Measurements from ENCODE around the gene STON2.
"Not testable (repeated sequence)": the region's sequence is repeated elsewhere in the genome, so short reads cannot be mapped to it uniquely, and the experiment has no call there.

Gene STON2

DNA sequence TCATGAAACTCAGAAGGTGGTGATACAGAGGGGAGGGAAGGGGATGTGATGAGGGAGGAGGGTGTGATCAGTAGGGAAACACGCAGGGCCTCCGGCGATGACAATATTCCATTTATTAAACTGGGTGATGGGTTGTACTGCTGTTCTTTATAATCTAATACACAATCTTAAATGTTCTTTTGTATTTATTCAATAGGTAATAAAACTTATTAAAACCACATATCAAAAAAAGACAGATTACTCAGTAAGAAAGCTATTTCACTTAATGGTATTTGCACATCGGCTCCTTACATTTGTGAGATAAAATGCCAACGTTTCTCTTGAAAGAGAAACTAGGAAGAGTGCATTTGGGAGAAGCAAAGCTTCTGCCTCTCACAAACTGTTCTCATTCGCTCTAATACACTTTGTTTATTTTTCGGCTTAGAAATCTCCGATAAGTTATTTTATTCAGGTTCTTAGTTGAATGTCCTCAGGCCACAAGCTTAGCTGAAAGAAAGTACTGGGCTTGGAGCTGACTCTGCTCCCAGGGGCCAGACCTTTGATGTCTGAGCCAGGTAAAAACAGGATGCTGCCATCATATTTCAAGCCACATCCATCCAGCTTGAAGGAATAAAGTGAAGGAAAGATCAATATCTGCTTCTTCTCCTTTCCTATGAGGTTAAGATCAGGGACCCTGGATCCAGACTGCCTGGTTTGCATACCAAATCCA is 17.5 kb downstream of the STON2 start:
- DNase-seq (ENCODE audit: low read depth) = no peak

DNA sequence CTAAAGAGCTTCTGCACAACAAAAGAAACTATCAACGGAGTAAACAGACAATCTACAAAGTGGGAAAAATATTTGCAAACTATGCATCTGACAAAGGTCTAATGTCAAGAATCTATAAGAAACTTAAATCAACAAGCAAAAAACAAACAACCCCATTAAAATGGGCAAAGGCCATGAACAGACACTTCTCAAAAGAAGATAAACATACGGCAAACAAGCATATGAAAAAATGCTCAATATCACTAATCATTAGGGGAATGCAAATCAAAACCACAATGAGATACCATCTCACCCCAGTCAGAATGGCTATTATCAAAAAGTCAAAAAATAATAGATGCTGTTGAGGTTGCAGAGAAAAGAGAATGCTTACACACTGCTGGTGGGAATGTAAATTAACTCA is 20.1 kb downstream of the STON2 start:
- DNase-seq (ENCODE audit: low read depth) = not testable (repeated sequence)

DNA sequence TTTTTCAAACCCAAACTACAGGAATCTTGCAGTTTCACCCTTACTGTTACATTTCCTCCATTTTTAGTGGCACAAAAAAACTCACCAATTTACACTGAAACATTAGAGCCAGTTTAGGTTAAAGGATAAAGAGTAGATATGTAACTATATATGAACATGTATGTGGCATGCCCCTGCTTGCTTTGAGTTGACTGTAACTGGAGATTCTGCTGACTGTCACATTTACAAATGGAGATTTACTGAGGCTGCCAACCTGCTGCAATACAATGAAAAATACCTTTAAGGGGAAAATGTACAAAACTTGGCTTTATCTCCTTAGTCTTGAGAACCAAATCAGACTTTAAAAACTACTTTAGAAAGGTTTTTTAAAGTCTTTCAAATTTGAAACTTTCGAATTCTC is 28.3 kb downstream of the STON2 start:
- DNase-seq (ENCODE audit: low read depth) = no peak

DNA sequence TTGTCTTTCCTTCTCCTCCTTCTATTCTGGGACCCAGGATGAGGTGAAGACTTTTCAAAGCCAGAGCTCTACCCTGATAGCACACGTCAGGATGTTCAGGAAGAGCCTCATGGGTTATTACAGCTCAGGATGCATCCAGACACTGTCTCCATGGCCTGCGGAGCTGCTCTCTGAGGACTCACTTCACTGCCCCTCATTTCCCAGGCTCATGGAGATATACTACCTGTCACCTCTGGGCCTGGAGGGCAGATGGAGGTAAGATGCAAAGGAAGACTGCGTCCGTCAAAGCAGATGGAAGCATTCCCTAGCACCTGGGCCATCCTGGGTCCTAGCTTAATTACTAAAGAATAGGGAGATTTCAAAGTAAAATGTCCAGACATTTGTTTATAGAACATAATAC is 32.6 kb downstream of the STON2 start:
- DNase-seq (ENCODE audit: low read depth) = no peak

DNA sequence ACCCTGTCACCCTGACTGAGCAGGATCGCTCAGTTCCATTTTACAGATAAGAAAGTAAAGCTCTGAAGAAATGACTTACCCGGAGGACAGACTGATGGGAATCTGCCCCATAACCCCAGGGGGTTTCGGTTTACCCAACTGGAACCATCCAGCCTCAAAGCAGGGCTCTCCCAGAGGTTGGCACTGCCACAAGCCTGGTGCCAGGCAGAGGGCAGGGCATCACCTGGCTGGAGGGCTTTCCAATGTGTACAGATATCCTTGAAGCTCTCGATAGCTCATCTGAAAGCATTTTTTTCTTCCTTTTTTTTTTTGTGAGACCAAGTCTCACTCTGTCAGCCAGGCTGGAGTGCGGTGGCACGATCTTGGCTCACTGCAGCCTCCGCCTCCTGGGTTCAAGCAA is 33.2 kb downstream of the STON2 start:
- no peak for DNase-seq (ENCODE audit: low read depth)

DNA sequence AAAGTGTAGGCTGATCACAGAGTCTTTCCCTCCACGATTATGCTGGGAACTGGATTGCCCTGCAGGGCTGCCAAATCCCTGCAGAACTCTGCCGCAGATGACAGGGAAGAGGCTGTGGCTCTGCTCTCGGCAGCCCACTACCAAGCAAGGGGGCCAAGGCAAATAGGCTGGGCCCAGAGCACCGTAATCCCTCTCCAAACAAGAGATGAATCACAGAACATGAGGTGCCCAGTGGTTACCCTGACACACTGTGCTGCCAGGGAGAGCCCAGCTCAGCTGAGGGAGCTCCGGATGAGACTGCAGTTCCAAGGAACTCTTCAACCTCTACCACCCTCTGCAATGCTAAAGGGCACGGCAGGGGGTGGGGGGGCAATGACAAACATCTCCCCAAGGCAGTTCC is 33.9 kb downstream of the STON2 start:
- no peak for DNase-seq (ENCODE audit: low read depth)

DNA sequence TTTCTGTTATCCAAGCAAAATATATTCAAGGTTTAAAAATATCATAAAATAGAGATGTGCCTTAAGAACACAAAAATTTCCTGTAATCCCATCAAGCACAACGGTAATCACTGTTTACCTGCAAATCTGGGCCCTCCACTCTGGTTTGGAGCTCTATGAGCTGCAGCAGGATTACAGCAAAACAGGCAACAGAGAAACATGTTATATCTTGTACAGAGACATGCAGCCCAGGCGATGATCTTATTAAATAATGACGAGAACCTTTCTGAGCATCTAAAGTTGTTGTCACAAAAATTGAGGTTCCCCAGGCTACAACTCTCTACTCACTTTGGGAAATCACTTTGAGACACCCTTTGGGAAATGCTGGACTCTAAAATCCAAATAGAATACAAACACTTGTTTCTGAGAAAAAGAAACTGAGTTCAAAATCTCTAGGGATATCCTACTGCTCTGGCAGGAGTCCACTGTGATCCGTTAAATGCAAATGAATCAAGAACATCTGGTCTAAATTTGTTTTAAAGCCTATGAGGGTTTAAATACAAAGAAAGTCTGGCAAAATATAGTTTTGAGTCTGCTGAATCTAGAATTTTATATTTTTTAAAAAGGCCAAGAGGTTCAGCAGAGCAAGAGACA is 36.3 kb downstream of the STON2 start:
- no peak for DNase-seq (ENCODE audit: low read depth)

DNA sequence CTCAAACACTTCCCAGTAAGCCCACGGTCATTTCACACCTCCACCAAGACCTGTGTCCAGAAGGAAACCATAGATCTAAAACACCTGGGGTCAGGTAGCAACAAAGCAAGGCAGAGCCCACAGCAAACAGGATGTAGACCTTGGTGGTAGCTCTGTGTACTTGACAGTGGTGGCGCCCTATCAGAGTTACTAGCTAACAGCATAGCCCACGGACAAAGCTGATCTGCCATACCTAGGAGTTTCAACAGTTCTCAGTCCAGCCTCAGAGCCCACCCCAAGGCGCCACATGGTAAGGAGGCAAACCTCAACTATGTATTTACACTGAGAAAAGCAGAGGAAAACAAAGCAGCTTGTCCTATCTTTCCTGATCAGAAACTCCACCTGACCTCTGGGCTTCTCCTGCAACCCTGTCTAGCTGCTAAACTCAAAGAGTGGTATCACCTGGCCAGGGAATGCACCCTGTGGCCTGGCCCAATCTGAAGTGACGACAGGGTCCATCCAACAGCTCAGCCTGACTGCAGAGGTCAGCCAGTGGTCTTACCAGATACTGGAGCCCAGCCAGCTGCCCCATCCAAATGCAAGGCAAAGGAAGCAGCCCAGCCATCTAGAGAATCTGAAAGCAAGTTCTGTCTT is 46.3 kb downstream of the STON2 start:
- no peak for DNase-seq (ENCODE audit: low read depth)

DNA sequence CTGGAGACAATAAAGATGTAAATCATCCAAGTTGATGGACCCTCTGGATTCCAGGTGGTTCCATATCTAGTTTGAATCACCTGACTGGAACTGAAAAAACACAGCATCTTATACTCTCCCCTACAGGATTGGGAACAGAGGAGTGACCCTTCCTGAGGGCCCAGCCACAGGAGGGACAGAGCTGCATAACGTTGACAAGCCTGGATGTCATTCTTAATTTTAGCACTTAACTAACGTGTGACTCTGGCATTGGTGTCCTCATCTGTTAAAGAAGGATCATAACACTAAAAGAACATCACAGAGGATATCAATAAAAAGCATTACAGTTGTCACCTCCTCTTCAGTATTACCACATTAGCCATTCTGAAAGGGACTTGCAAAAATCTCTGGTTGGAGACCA is 47.7 kb downstream of the STON2 start:
- no peak for DNase-seq (ENCODE audit: low read depth)

DNA sequence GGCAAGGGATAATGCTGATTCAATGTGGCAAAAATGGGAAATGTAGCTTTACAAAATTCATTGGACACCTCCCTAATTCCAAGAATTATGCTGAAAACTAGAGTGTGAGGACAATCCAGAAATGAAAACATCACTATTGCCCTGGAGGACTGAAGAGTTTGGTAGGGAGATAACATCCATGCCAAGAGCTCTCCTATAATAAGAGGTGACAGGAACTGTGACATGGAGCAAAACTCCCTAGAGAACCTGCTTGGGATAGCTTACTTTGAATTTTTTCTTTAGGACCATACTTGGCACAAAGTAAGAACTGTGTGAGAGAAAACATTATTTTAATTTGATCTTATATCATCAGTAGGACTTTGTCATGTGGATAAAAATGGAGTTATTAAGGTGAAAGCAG is 48.9 kb downstream of the STON2 start:
- no peak for DNase-seq (ENCODE audit: low read depth)

DNA sequence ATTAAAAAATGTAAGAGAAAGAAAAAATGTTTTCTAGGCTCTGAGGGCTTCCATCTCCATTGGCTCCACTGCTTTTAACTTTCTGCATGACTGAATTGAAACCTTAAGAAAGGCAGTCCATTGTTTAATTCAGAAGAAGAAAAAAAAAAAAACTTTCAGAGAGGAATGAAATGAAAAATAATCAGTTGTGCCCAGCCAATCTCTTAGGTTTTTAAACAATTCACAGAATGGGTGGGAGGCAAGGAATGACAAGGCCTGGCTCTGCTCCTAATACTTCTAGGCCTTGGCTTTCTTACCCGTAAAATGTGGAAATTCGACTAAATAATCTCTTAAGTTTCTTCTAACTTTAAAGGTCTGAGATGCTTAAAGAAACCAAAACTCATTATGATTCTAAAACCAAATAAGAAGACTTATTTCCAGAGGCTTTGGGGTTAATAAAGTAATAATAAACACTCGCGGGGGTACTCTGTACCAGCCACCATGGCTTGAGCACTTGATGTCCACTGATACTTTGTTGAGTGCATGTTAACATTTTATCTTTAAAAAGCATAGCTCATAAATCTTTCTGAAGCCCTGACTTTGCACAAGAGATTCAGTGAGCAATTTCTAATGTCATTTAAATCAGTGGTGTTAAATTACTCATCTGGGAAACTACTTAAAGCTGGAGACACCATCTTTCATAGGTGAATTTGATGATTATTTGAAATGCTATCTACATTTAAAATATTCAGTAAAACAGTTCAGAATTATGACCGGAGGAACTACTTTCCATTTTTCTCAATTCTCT is 49.6 kb downstream of the STON2 start:
- no peak for DNase-seq (ENCODE audit: low read depth)

DNA sequence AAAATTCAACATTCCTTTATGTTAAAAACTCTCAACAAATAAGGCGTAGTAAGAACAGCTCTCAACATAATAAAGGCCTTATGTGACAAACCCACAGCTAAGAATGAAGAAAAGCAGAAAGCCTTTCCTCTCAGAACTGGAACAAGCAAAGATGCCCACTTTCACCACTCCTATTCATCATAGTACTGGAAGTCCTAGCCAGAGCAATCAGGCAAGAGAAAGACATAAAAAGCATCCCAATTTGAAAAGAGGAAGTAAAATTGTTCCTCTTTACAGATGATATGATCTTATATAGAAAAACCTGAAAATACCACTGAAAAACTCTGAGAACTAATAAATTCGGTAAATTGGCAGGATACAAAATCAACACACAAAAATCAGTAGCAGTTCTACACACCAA is 52.1 kb downstream of the STON2 start:
- no peak for DNase-seq (ENCODE audit: low read depth)

DNA sequence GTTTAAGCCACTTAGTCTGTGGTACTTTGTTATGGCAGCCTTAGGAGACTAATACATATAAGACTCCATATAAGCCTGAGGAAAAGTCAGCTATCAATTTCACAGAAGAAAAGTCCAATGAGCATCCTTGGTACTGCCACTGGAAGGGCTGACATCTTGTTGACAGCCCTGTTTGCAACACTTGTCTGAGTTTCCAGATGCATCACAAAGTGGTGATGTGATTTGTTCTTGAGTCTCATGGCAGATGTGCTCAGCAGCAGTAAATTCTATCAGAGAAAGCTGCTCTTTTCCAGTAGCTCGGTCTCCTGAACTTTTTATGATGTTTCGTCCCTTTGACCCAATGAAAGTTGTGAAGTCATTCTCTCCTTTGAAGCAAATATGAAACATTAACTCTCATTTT is 54.3 kb downstream of the STON2 start:
- no peak for DNase-seq (ENCODE audit: low read depth)

DNA sequence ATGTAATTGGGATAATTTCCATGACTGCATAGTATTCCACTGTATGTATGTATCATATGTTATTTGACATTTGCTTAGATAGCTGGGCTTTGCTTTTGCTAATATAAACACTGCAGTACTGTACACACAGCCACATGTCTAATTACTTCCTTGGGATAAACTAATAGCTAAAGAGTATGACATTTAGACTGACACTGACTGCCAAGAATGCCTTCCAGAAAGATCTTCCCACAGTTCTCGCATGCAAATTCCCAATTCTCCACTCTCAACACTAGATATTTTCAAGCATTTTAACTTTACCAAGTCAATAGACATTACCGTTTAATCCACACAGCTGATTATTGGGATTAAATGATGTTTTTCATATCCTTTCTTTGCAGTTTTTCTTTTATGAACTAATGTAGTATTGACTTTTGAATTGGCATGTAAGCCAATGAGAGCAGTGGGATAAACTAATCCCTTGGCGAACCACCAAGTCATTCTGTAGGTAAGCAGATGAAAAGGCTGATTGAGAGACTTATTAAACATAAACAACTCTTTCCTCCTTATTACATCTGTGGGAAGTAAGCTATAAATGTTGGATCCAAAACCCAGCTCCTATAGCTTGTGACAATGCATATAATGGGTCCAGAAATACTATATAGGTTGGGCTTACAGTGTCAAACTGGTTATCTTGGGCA is 55.5 kb downstream of the STON2 start:
- DNase-seq (ENCODE audit: low read depth) = no peak

DNA sequence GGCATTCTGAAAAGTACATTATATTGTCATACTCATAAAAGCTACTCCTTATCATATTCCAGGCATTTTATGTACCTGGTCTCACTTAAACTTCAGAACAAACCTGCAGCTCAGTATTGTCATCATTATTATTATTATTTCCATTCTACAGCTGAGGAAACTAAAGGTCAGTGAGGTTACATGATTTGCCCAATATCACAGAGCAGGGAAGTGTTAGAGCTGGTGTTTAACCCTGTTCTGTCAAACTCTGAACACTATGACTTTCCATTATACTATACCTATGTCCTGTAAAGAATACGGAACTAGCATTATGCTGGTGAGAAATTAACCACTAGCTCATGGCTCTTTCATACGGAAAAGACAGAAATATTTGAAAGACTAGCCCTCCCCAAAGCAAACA is 56.4 kb downstream of the STON2 start:
- DNase-seq (ENCODE audit: low read depth) = no peak

DNA sequence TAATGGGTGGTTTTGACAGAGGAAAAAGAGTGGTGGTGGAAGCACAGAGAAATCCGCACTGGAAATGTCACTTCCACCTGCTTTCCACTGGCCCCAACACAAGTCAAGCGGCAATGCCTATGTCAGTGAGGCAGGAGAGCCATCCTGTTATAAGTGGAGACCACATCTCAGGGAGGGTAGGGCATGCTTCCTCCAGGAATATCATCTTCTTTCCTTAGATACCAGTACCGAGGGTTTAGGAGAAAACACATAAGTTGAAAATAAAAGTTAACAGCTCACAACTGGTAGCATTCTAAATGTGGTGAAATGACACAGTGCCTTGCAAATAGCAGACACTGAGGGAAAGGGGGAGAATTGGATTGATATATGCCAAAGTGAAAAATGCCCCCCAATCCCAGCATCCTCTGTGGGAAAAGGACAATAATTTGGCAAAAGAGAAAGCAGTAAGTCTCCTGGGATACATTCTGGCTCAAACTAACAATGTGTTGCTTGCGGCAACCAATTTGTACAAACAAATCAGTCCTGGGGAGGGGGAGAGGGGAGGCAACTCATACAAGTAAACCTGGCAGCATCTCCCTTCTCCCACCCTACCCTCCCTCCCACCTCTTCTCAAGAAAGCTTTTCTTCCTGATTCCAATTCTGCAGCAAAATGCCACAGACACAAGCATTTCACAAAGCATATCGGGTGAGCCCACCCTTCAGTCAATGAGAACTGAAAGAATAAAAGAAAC is 57.1 kb downstream of the STON2 start:
- no peak for DNase-seq (ENCODE audit: low read depth)

DNA sequence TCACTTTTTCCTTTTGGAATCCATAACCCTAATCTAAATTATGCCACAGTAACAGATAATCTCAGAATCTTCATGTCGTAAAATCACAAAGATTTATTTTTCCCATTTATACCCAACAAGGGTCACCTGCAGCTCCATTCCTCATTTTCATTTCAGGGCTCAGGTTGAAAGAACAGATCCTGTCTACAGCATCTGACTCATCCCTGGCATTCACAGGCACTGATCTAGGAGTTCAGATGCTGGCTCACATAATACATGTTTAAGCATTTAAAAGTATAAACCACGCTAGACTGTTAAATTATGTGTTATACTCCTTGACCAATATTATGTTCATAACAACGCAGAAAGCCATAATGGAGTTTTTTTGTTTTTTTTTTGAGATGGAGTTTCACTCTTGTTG is 58.3 kb downstream of the STON2 start:
- DNase-seq (ENCODE audit: low read depth) = no peak

DNA sequence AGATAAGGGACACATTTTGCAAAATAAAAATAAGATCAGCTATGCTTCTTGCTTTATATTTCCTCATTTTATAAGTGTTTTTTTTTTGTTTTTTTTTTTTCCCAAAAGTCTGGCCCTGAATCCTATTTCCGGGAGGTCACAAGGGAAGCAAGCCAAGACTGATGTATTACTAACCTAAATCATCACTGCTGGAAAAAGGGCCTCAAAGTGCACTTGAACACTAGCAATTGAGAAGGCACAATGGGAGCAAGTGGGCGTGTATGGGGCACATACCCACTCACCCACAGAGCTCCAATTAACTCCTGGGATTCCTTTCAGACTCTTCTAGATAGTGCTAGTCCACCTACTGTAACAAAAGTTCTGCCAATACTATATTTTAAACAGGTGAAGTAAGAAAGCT is 58.8 kb downstream of the STON2 start:
- no peak for DNase-seq (ENCODE audit: low read depth)

DNA sequence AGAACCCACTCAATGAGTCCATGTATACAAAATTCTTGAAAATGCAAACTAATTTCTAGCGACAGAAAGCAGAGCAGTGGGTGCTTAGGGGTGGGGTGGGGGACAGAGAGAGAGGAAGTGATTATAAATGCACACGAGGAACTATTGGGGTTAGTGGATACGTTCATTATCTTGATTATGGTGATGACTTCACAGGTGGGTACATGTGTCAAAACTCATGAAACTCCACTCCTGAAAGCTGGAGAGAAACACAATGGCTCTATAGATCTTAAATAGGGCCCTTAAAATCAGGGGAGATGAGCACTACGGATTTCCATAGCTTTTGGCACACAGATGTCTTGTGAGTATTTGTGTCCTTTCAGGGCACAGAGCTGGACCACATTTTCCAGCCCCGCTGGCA is 59.9 kb downstream of the STON2 start:
- no peak for DNase-seq (ENCODE audit: low read depth)

DNA sequence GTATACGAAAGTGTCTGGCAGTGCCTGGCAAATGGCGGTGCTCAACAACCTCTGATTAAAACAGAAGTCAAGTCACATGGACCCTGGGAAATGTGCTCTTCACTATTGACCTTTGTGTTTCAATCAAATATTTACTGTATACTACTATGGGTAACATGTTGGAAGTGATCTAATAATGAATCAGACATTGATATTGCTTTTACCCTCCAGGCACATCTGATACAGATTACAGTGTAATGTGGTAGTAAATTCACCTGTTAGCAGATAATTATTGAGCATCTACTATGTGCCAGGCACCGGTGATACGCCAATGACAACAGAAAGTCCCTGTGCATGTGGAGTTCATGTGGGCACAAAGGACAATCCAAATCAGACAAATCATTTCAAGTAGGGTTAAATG is 63.1 kb downstream of the STON2 start:
- no peak for DNase-seq (ENCODE audit: low read depth)

DNA sequence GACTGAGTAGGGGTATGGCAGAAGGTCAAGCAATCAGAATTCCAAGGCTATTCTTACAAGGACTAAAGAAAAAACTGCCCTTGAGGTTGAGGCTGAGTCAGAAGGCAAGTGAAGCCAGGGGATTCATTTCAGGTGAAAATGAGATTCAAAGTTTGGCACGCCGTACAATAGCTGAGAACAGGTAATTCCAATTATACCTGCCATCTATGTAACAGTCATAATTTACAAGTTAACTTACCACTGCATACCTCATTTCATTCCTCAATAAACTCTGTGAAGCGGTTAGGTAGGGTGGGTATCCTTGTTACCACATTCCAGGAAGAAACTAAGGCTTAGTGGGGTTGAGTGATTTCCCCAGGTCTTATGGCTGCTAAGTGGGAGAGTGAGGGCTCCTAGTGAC is 64.1 kb downstream of the STON2 start:
- DNase-seq (ENCODE audit: low read depth) = no peak

DNA sequence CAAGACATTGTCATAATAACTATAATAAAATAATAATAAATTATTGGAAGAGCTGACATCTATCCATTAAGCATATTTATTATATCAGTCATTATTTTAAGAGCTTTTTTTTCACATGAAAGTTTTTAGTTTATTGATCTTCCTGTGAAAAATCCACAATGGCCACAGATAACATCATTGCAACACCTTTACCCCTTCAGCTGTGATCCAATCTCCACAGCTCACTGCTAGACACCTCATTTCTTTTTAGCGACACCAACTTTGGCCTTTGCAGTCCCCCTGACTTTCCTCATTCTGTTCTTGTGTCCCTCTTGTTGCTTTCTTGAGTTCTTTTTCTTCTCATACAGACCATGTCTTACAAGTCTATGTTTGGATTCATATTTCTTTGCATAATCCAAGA is 67.4 kb downstream of the STON2 start:
- DNase-seq (ENCODE audit: low read depth) = no peak

All from activated T-helper 1 cell treated with Interleukin-2 at 50 U/mL for 16 hours (primary cell).